HepG2 (cell line): ENCODE data around the gene PDS5B. TPM values are rescaled to one million over a fixed set of nuclear protein-coding genes. Genes with fewer than 3 reads are reported as not detected.

ENCODE experiments used
- ATAC-seq: fragments of 200-7000 bp; cut with Tn5 transposase; 3 replicates; pipeline ENCODE4 v1.9.1; 2020; ENCODE audit warnings: mild to moderate bottlenecking, moderate library complexity
- BruUV-seq: library from RNA; stranded (reverse); fragments of 400-500 nt; replicated peaks from 2 replicates; lab custom pipeline; 2021; lab: Mats Ljungman, UMichigan
- CTCF ChIA-PET: fragments of 300-600 bp; formaldehyde crosslinking; extraction: SDS; loops from one replicate; lab custom pipeline; 2021; ENCODE audit warnings: low total read pairs, inconsistent platforms, low intra/inter-chr PET ratio; lab: Yijun Ruan, JAX
- POLR2A ChIA-PET: fragments of 350-600 bp; sonication (Branson Sonifier 250); formaldehyde crosslinking; loops from one replicate; lab custom pipeline; 2020; ENCODE audit warnings: antibody characterized with exemption, inconsistent platforms; lab: Yijun Ruan, JAX
- DNase-seq: peaks from one replicate; pipeline ENCODE4 v3.0.0-alpha.2; 2015; ENCODE audit warnings: low spot score
- FAIRE-seq: peaks from 3 replicates; lab custom pipeline; 2011; peaks lifted over from hg19 to GRCh38; lab: Jason Lieb, UNC
- H2AFZ ChIP-seq: one replicate; pipeline ENCODE4 v1.6.1; 2011; ENCODE audit warnings: low read length, inconsistent platforms
- H3K27ac ChIP-seq: fragments of 300-600 bp; 3 replicates; pipeline ENCODE4 v1.8.0; 2011; ENCODE audit warnings: mixed run types, mild to moderate bottlenecking, mixed read lengths, low read length, inconsistent platforms; ENCODE audit not compliant: insufficient read depth; ENCODE audit errors: extremely low read length
- H3K27me3 ChIP-seq, 2 experiments: fragments of 200-600 bp in 1 of 2; 2 replicates in 1 of 2; 3 replicates in 1 of 2; pipeline versions ENCODE4 v1.6.0 to v1.8.0; 2011; ENCODE audit warnings: low read length in 2 of 2, mild to moderate bottlenecking in 2 of 2, moderate library complexity in 2 of 2, inconsistent platforms in 1 of 2; ENCODE audit not compliant: insufficient read depth in 2 of 2, control insufficient read depth in 1 of 2
- H3K36me3 ChIP-seq, 2 experiments: fragments of 200-600 bp in 1 of 2; replicated peaks in 1 of 2; 2 replicates in 1 of 2; 3 replicates in 1 of 2; pipeline versions ENCODE4 v1.5.1 to v1.8.0; 2011; ENCODE audit warnings: low read length in 2 of 2, inconsistent platforms in 1 of 2; ENCODE audit not compliant: insufficient read depth in 2 of 2, control insufficient read depth in 1 of 2
- H3K4me1 ChIP-seq: 2 replicates; pipeline ENCODE4 v1.5.1; 2012; ENCODE audit warnings: low read length, inconsistent platforms; ENCODE audit not compliant: insufficient read depth
- H3K4me2 ChIP-seq: 2 replicates; pipeline ENCODE4 v1.6.0; 2011; ENCODE audit warnings: low read depth, low read length, inconsistent platforms
- H3K4me3 ChIP-seq, 3 experiments: fragments of 200-600 bp in 1 of 3; sonication (generic), shearing (Covaris generic) in 1 of 3; replicated peaks in 1 of 3; 2 replicates each; pipeline ENCODE4 v1.5.1; 2011 to 2016; ENCODE audit warnings: low read length in 3 of 3, inconsistent platforms in 2 of 3, low read depth in 2 of 3, mild to moderate bottlenecking in 2 of 3, control low read depth in 1 of 3, mixed read lengths in 1 of 3; ENCODE audit not compliant: insufficient read depth in 1 of 3
- H3K79me2 ChIP-seq: one replicate; pipeline ENCODE4 v1.6.1; 2011; ENCODE audit warnings: low read length, inconsistent platforms; ENCODE audit not compliant: insufficient read depth
- H3K9ac ChIP-seq: 2 replicates; pipeline ENCODE4 v1.6.0; 2011; ENCODE audit warnings: mild to moderate bottlenecking, low read depth, low read length, inconsistent platforms; ENCODE audit not compliant: insufficient read depth
- H3K9me3 ChIP-seq: 2 replicates; pipeline ENCODE4 v1.5.1; 2012; ENCODE audit warnings: mild to moderate bottlenecking, low read length
- H4K20me1 ChIP-seq: 2 replicates; pipeline ENCODE4 v1.6.0; 2011; ENCODE audit warnings: inconsistent platforms, mild to moderate bottlenecking, low read length, moderate library complexity; ENCODE audit not compliant: insufficient read depth
- ATF1 ChIP-seq: IDR thresholded peaks from 2 replicates; pipeline ENCODE4 v1.6.1; 2016; ENCODE audit warnings: mild to moderate bottlenecking, control low read depth
- FOXO4 ChIP-seq: sonication (generic); formaldehyde crosslinking; conservative IDR thresholded peaks from 2 replicates; pipeline ENCODE4 v1.8.1; 2023; ENCODE audit warnings: missing genetic modification reagents
- IKZF5 ChIP-seq: IDR thresholded peaks from 2 replicates; pipeline ENCODE4 v1.6.1; 2018; ENCODE audit warnings: missing genetic modification reagents, mild to moderate bottlenecking, missing compliant biosample characterization
- KDM1A ChIP-seq: IDR thresholded peaks from 2 replicates; pipeline ENCODE4 v1.6.1; 2016; ENCODE audit warnings: missing compliant biosample characterization
- KLF16 ChIP-seq, 2 experiments: sonication (generic) in 1 of 2; formaldehyde crosslinking in 1 of 2; IDR thresholded peaks; 2 replicates each; pipeline versions ENCODE4 v1.6.1 to v1.8.0; 2016 to 2023; ENCODE audit warnings: missing genetic modification reagents in 2 of 2, missing compliant biosample characterization in 1 of 2
- MTA1 ChIP-seq: sonication (generic); formaldehyde crosslinking; IDR thresholded peaks from 2 replicates; pipeline ENCODE4 v1.4.0; 2020; ENCODE audit warnings: missing genetic modification reagents, mild to moderate bottlenecking, borderline replicate concordance
- NFYB ChIP-seq: sonication (generic); formaldehyde crosslinking; IDR thresholded peaks from 2 replicates; pipeline ENCODE4 v1.4.0; 2020; ENCODE audit warnings: missing genetic modification reagents
- ONECUT2 ChIP-seq: sonication (generic); formaldehyde crosslinking; IDR thresholded peaks from 2 replicates; pipeline ENCODE4 v1.4.0; 2020; ENCODE audit warnings: missing genetic modification reagents
- PAX8 ChIP-seq: sonication (generic); formaldehyde crosslinking; IDR thresholded peaks from 2 replicates; pipeline ENCODE4 v1.8.0; 2022; ENCODE audit warnings: mild to moderate bottlenecking, missing genetic modification reagents, borderline replicate concordance
- SNAI1 ChIP-seq: sonication (generic); formaldehyde crosslinking; IDR thresholded peaks from 2 replicates; pipeline ENCODE4 v1.5.0; 2020; ENCODE audit warnings: mild to moderate bottlenecking, missing genetic modification reagents, borderline replicate concordance
- SP1 ChIP-seq, 2 experiments: fragments of 450-650 bp in 1 of 2; sonication (generic) in 1 of 2; formaldehyde crosslinking in 1 of 2; IDR thresholded peaks; 2 replicates each; pipeline versions ENCODE4 v1.4.0 to v1.6.1; 2016 to 2020; ENCODE audit warnings: missing genetic modification reagents in 1 of 2
- SRSF4 ChIP-seq: fragments of 200-400 bp; formaldehyde crosslinking; IDR thresholded peaks from one replicate; pipeline ENCODE4 v1.6.1; 2018; ENCODE audit warnings: mild to moderate bottlenecking, low read depth, low read length, moderate library complexity; ENCODE audit not compliant: poor library complexity, severe bottlenecking
- TGIF2 ChIP-seq: IDR thresholded peaks from 2 replicates; pipeline ENCODE4 v1.6.1; 2016; ENCODE audit warnings: control low read depth, missing compliant biosample characterization
- THYN1 ChIP-seq: sonication (generic); formaldehyde crosslinking; IDR thresholded peaks from 2 replicates; pipeline ENCODE4 v1.8.1; 2023; ENCODE audit warnings: low read depth, mild to moderate bottlenecking, moderate library complexity, missing genetic modification reagents, borderline replicate concordance
- XBP1 ChIP-seq: sonication (generic); formaldehyde crosslinking; IDR thresholded peaks from 2 replicates; pipeline ENCODE4 v1.5.0; 2020; ENCODE audit warnings: missing genetic modification reagents
- ZFYVE20 ChIP-seq: sonication (generic); formaldehyde crosslinking; IDR thresholded peaks from 2 replicates; pipeline ENCODE4 v1.8.0; 2023; ENCODE audit warnings: low read depth, mild to moderate bottlenecking, moderate library complexity, missing genetic modification reagents, borderline replicate concordance
- ZNF274 ChIP-seq: sonication (generic); formaldehyde crosslinking; IDR thresholded peaks from 2 replicates; pipeline ENCODE4 v1.5.1; 2020; ENCODE audit warnings: mild to moderate bottlenecking, missing genetic modification reagents
- ZNF724P ChIP-seq: sonication (generic); formaldehyde crosslinking; IDR thresholded peaks from 2 replicates; pipeline ENCODE4 v1.8.0; 2022; ENCODE audit warnings: missing genetic modification reagents, borderline replicate concordance
- ZXDC ChIP-seq: sonication (generic); formaldehyde crosslinking; IDR thresholded peaks from 2 replicates; pipeline ENCODE4 v1.5.0; 2020; ENCODE audit warnings: mild to moderate bottlenecking, missing genetic modification reagents
- WGBS: methylation state at CpG from one replicate; pipeline ENCODE4 v1.1.6; 2017; ENCODE audit warnings: low lambda C conversion rate; 5-methylcytosine and 5-hydroxymethylcytosine counted together
- in situ Hi-C: cut with HindIII; loops from 2 replicates; pipeline ENCODE4 v1.10.0; 2017; ENCODE audit warnings: low pct_unique_long_range_greater_than_20kb; ENCODE audit not compliant: extremely low pct_ligation_motif_present
- intact Hi-C: fragments of 100-400 bp; cut with micrococcal nuclease; formaldehyde crosslinking; loops from one replicate; pipeline ENCODE4 v1.10.0; 2022; ENCODE audit not compliant: unreplicated experiment
- polyA plus RNA-seq, 8 experiments: library from polyadenylated mRNA; depleted of rRNA in 3 of 8; stranded (reverse) in 7 of 8; unstranded in 1 of 8; fragments of >200 nt; fragmentation: Illumina TruSeq in 4 of 8; extraction: Trizol in 4 of 8; gene quantifications; 2 replicates each; pipeline versions ENCODE4 v1.2.1 to v1.2.3, GENCODE V29; 2011 to 2016; ENCODE audit warnings: low read depth in 4 of 8, missing spikeins in 1 of 8, mixed read lengths in 1 of 8; ENCODE audit not compliant: insufficient read depth in 1 of 8
- total RNA-seq, 5 experiments: library from RNA; depleted of rRNA; stranded (reverse); fragments of >200 nt; fragmentation: Illumina TruSeq; extraction: Trizol; gene quantifications; 2 replicates each; pipeline ENCODE4 v1.2.3, GENCODE V29; 2016; ENCODE audit warnings: low read depth in 1 of 5

Gene PDS5B
- total and polyA plus RNA-seq, 2 of the 13 experiments (the other 11 are each of a cell fraction or from before 2014, with no cell fraction given): 5.8 to 24.6 TPM

- no peak for TF ChIP-seq SRSF4
- TF ChIP-seq NFYB (CRISPR knock-in tag): no peak
- no peak for TF ChIP-seq SNAI1 (CRISPR knock-in tag)
- no peak for TF ChIP-seq KDM1A
- no peak for TF ChIP-seq MTA1 (CRISPR knock-in tag)
- no peak for TF ChIP-seq KLF16 (CRISPR knock-in tag; IDR thresholded peaks at IDR 0.05)
- no peak for TF ChIP-seq ONECUT2
- no peak for TF ChIP-seq PAX8 (CRISPR knock-in tag)
- no peak for TF ChIP-seq ZFYVE20 (CRISPR knock-in tag)
- TF ChIP-seq IKZF5: no peak
- no peak for TF ChIP-seq FOXO4
- no peak for TF ChIP-seq TGIF2
- TF ChIP-seq ZXDC (CRISPR knock-in tag): no peak
- TF ChIP-seq ZNF724P: no peak
- TF ChIP-seq XBP1 (CRISPR knock-in tag): no peak
- no peak for TF ChIP-seq THYN1 (CRISPR knock-in tag)
- no peak for TF ChIP-seq ZNF274 (CRISPR knock-in tag)
- no peak for TF ChIP-seq SP1 (IDR thresholded peaks at IDR 0.05)
- TF ChIP-seq SP1 (CRISPR knock-in tag; IDR thresholded peaks at IDR 0.05): no peak
- TF ChIP-seq ATF1 (CRISPR knock-in tag): no peak
- WGBS: 100% methylated on average over 1 of the region's 1 CpG
- DNase-seq (peak; percentile 10), FAIRE-seq (no peak), ATAC-seq (no peak)
- ChIA-PET CTCF (no interaction called here), POLR2A (no interaction called here)
- intact Hi-C loops: no loop called here
- Histone ChIP-seq H3K27ac (no peak overlapping the region), H2AFZ (no peak overlapping the region), H4K20me1 (no peaks in the 10 kb centered on the region), H3K4me2 (no peak overlapping the region), H3K4me1 (0 out of 2 replicates have a peak, but pooled peaks cover 6% of the 10 kb centered on the region), H3K4me3 (no peak overlapping the region), H3K27me3 (no peaks in the 10 kb centered on the region), H3K9ac (no peak overlapping the region), H3K9me3 (no peaks in the 10 kb centered on the region), H3K79me2 (no peaks in the 10 kb centered on the region), H3K36me3 (peaks cover 0 to 14% of the 10 kb centered on the region in 2 experiments; a peak in 4 of 5 replicates)
- no TSS peak for BruUV-seq
- in situ Hi-C loops: no loop called here
These were observed 159.3 kb downstream of the PDS5B start for GRCh38 chr13:32745509-32745908.
